IPS-18a (cell line): ENCODE results near the gene LRGUK.
"Not testable (repeated sequence)": the region's sequence is repeated elsewhere in the genome, so short reads cannot be mapped to it uniquely, and the experiment has no call there.

Experiments used
- H3K27ac ChIP-seq: one replicate; pipeline ENCODE4 v1.5.1; 2013; ENCODE audit warnings: low read length
- H3K27me3 ChIP-seq: one replicate; pipeline ENCODE4 v1.6.1; 2013; ENCODE audit warnings: mild to moderate bottlenecking, low read length; ENCODE audit not compliant: control insufficient read depth, insufficient read depth
- H3K36me3 ChIP-seq: one replicate; pipeline ENCODE4 v1.6.1; 2013; ENCODE audit warnings: low read depth, low read length; ENCODE audit not compliant: control insufficient read depth
- H3K4me1 ChIP-seq: one replicate; pipeline ENCODE4 v1.6.1; 2013; ENCODE audit warnings: low read depth, low read length; ENCODE audit not compliant: control insufficient read depth
- H3K4me3 ChIP-seq: one replicate; pipeline ENCODE4 v1.5.1; 2013; ENCODE audit warnings: low read length
- H3K9ac ChIP-seq: one replicate; pipeline ENCODE4 v1.6.1; 2013; ENCODE audit warnings: mild to moderate bottlenecking, low read length, moderate library complexity
- H3K9me3 ChIP-seq: one replicate; pipeline ENCODE4 v1.6.1; 2013; ENCODE audit warnings: low read depth, low read length; ENCODE audit not compliant: control insufficient read depth

The LRGUK gene

GRCh38 chr7:134126966-134127848 is at the start of gene LRGUK:
TSS of gene LRGUK (plus strand) at chr7:134127340. CDS start at chr7:134127368, 28 bp downstream.
- Histone ChIP-seq H3K27me3 (peaks cover 8% of the 10 kb centered on the region), H3K4me3 (peak within 1 kb of the TSS; percentile 77), H3K27ac (no peak within 1 kb of the TSS), H3K9me3 (no peaks in the 10 kb centered on the region), H3K9ac (peak within 1 kb of the TSS; percentile 35), H3K4me1 (peaks cover 31% of the 10 kb centered on the region), H3K36me3 (no peaks in the 10 kb centered on the region)

- H3K4me3 ChIP-seq, H3K36me3 ChIP-seq, H3K4me1 ChIP-seq, H3K9me3 ChIP-seq, H3K27me3 ChIP-seq, H3K27ac ChIP-seq, H3K9ac ChIP-seq: not testable (repeated sequence)
These were observed 49.6 kb upstream of the LRGUK start for GRCh38 chr7:134077560-134077959.

- H3K27ac ChIP-seq: no peak overlapping the region
- no peak overlapping the region for H3K4me3 ChIP-seq
- no peaks in the 10 kb centered on the region for H3K36me3 ChIP-seq
- H3K9ac ChIP-seq: no peak overlapping the region
- H3K27me3 ChIP-seq: no peaks in the 10 kb centered on the region
- no peaks in the 10 kb centered on the region for H3K9me3 ChIP-seq
- no peaks in the 10 kb centered on the region for H3K4me1 ChIP-seq
These were observed 48.1 kb upstream of the LRGUK start for GRCh38 chr7:134078991-134079390.

GRCh38 chr7:134081695-134082094 is 45.4 kb upstream of the LRGUK start:
- H3K9me3 ChIP-seq: no peaks in the 10 kb centered on the region
- no peak overlapping the region for H3K9ac ChIP-seq
- H3K27ac ChIP-seq: no peak overlapping the region
- H3K36me3 ChIP-seq: no peaks in the 10 kb centered on the region
- no peaks in the 10 kb centered on the region for H3K27me3 ChIP-seq
- no peaks in the 10 kb centered on the region for H3K4me1 ChIP-seq
- H3K4me3 ChIP-seq: no peak overlapping the region

- no peak overlapping the region for H3K27ac ChIP-seq
- H3K4me1 ChIP-seq: no peaks in the 10 kb centered on the region
- H3K27me3 ChIP-seq: no peaks in the 10 kb centered on the region
- no peak overlapping the region for H3K9ac ChIP-seq
- no peak overlapping the region for H3K4me3 ChIP-seq
- no peaks in the 10 kb centered on the region for H3K36me3 ChIP-seq
- H3K9me3 ChIP-seq: peaks cover 18% of the 10 kb centered on the region
These were observed 43.2 kb upstream of the LRGUK start for GRCh38 chr7:134083766-134084487.

GRCh38 chr7:134084488-134085144 is 42.5 kb upstream of the LRGUK start:
- Histone ChIP-seq H3K9ac (no peak overlapping the region), H3K36me3 (no peaks in the 10 kb centered on the region), H3K4me1 (no peaks in the 10 kb centered on the region), H3K9me3 (peaks cover 25% of the 10 kb centered on the region), H3K27me3 (no peaks in the 10 kb centered on the region), H3K27ac (no peak overlapping the region), H3K4me3 (no peak overlapping the region)

- Histone ChIP-seq H3K36me3 (no peaks in the 10 kb centered on the region), H3K9ac (no peak overlapping the region), H3K9me3 (peaks cover 31% of the 10 kb centered on the region), H3K4me3 (no peak overlapping the region), H3K27ac (no peak overlapping the region), H3K4me1 (no peaks in the 10 kb centered on the region), H3K27me3 (no peaks in the 10 kb centered on the region)
These were observed 41.8 kb upstream of the LRGUK start for GRCh38 chr7:134085311-134085710.

GRCh38 chr7:134086998-134087735 is 40.0 kb upstream of the LRGUK start:
- Histone ChIP-seq H3K36me3 (no peaks in the 10 kb centered on the region), H3K9me3 (peaks cover 43% of the 10 kb centered on the region), H3K4me3 (no peak overlapping the region), H3K9ac (no peak overlapping the region), H3K27ac (no peak overlapping the region), H3K4me1 (no peaks in the 10 kb centered on the region), H3K27me3 (no peaks in the 10 kb centered on the region)

- Histone ChIP-seq H3K27me3 (no peaks in the 10 kb centered on the region), H3K4me1 (no peaks in the 10 kb centered on the region), H3K9ac (no peak overlapping the region), H3K9me3 (peaks cover 44% of the 10 kb centered on the region), H3K36me3 (no peaks in the 10 kb centered on the region), H3K27ac (no peak overlapping the region), H3K4me3 (no peak overlapping the region)
These were observed 38.9 kb upstream of the LRGUK start for GRCh38 chr7:134088199-134088598.

- Histone ChIP-seq H3K27me3 (no peaks in the 10 kb centered on the region), H3K4me3 (no peak overlapping the region), H3K9me3 (peaks cover 47% of the 10 kb centered on the region), H3K36me3 (no peaks in the 10 kb centered on the region), H3K9ac (no peak overlapping the region), H3K27ac (no peak overlapping the region), H3K4me1 (no peaks in the 10 kb centered on the region)
These were observed 37.7 kb upstream of the LRGUK start for GRCh38 chr7:134089446-134089845.

GRCh38 chr7:134098072-134098471 is 29.1 kb upstream of the LRGUK start:
- no peak overlapping the region for H3K4me3 ChIP-seq
- H3K27ac ChIP-seq: no peak overlapping the region
- H3K36me3 ChIP-seq: no peaks in the 10 kb centered on the region
- no peaks in the 10 kb centered on the region for H3K4me1 ChIP-seq
- H3K27me3 ChIP-seq: no peaks in the 10 kb centered on the region
- peaks cover 4% of the 10 kb centered on the region for H3K9me3 ChIP-seq
- H3K9ac ChIP-seq: no peak overlapping the region
